A673 (cell line): ENCODE measurements around the gene MTHFD1.

ENCODE experiments used
- CTCF ChIP-seq: fragments of 300-800, 200-600 bp; sonication (generic); conservative IDR thresholded peaks from 2 replicates; pipeline ENCODE4 v1.5.1; 2017; ENCODE audit warnings: low read depth, mild to moderate bottlenecking, antibody characterized with exemption, low read length, moderate library complexity, mixed read lengths
- EZH2 ChIP-seq: fragments of 200-600 bp; sonication (generic); IDR thresholded peaks from 2 replicates; pipeline ENCODE4 v1.6.1; 2017; ENCODE audit warnings: borderline replicate concordance, low read depth, mild to moderate bottlenecking, mixed read lengths, antibody characterized with exemption, low read length; ENCODE audit not compliant: poor library complexity, severe bottlenecking

- TF ChIP-seq CTCF, result no peak
- no peak for TF ChIP-seq EZH2
Observed at GRCh38 chr14:64502456-64502855, 114.3 kb downstream of the MTHFD1 start.
